Activated CD4-positive, alpha-beta T cell treated with anti-CD3 and anti-CD28 coated beads, Interleukin-2, amount 10 ng/mL, durations not matched to agents 7 days and 5 days (primary cell): ENCODE results near the gene NMNAT1. TPM values are rescaled to one million over a fixed set of nuclear protein-coding genes. Genes with fewer than 3 reads are reported as not detected.
A peak's percentile ranks its signal among the peaks of the same experiment; 100 is the strongest.
"Not testable (repeated sequence)": the region's sequence is repeated elsewhere in the genome, so short reads cannot be mapped to it uniquely, and the experiment has no call there.

Experiments
- CTCF ChIA-PET: fragments of 350-600 bp; sonication (Branson Sonifier 250); formaldehyde crosslinking; loops from one replicate; lab custom pipeline; 2021; ENCODE audit warnings: antibody characterized with exemption; lab: Charles Lee
- POLR2A ChIA-PET: fragments of 350-600 bp; sonication (Branson Sonifier 250); formaldehyde crosslinking; loops from one replicate; lab custom pipeline; 2021; ENCODE audit warnings: antibody characterized with exemption; lab: Charles Lee
- DNase-seq: peaks from one replicate; pipeline ENCODE4 v3.0.0-alpha.2; 2020
- H3K27ac Mint-ChIP-seq: one replicate; pipeline ENCODE4 v1.8.0; 2021; ENCODE audit warnings: mild to moderate bottlenecking, moderate library complexity, mixed read lengths
- H3K27me3 Mint-ChIP-seq: one replicate; pipeline ENCODE4 v1.8.0; 2021; ENCODE audit warnings: mixed read lengths
- H3K36me3 Mint-ChIP-seq: one replicate; pipeline ENCODE4 v1.8.0; 2021; ENCODE audit warnings: low read depth, mixed read lengths
- H3K4me1 Mint-ChIP-seq: one replicate; pipeline ENCODE4 v1.8.0; 2021; ENCODE audit warnings: mixed read lengths
- H3K4me3 Mint-ChIP-seq: one replicate; pipeline ENCODE4 v1.8.0; 2021; ENCODE audit warnings: mild to moderate bottlenecking, moderate library complexity, mixed read lengths
- H3K9me3 Mint-ChIP-seq: one replicate; pipeline ENCODE4 v1.8.0; 2021; ENCODE audit warnings: mixed read lengths
- total RNA-seq, 2 experiments: library from RNA; stranded (reverse); gene quantifications; one replicate each; pipeline ENCODE4 v1.2.3, GENCODE V29; 2021

Gene NMNAT1
- total RNA-seq, 2 experiments from 2014 or later: 6.3 to 7.9 TPM

DNA sequence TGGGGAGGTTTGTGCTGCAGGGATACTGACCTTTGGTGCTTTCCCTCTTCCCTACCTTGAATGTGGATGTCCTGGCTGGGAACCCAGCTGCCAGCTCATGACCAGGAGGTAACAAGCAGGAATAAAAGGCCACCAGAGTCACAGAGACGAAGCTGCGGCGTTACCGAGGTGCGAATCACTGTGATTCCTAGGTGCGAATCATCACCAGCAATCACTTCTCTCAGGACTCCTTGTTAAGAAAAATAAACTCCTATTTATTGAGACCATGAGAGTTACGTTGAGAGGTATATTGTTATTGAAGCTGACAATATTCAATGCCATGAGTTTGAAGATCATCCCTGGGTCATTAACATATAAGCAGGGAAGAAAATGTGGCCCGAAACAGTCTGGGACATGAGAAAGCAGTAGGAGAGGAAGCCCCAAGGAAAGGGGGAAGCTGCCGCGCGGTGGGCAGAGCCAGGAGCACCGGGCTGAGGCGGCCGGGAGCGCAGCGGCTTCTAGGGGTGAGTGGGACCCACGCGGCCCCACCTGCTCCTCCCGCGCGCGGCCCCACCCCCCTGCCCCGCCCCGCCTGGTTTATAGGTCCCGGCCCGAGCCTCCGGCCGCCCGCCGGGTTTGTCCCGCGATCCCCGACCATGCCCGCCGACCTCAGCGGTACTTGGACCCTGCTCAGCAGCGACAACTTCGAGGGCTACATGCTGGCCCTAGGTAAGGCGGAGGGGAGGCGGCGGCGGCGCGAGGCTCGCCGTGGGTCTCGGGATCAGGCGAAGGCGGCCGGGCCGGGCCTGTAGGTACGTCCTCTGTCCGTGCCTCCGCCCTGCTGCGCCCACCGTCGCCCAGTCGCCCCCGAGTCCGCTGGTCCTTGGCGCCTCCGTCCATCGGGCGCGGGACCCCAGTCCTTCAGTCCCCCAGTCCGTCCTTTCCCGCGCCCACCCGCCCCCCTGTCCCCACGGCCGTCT is 53.6 kb downstream of the NMNAT1 start, which contains the start of gene RBP7:
Gene RBP7, plus strand, starts transcription at position 605 of the 959 bp plus-strand sequence. Its CDS starts 31 bp downstream, at position 636.
- Mint-ChIP-seq H3K27ac (no peak within 1 kb of the TSS), H3K27me3 (peaks cover 33% of the 10 kb centered on the region), H3K9me3 (no peaks in the 10 kb centered on the region), H3K4me3 (peak within 1 kb of the TSS; percentile 71), H3K36me3 (no peaks in the 10 kb centered on the region), H3K4me1 (peaks cover 8% of the 10 kb centered on the region)
- CTCF ChIA-PET: no interaction called here
- no peak for DNase-seq
- POLR2A ChIA-PET: no interaction called here

DNA sequence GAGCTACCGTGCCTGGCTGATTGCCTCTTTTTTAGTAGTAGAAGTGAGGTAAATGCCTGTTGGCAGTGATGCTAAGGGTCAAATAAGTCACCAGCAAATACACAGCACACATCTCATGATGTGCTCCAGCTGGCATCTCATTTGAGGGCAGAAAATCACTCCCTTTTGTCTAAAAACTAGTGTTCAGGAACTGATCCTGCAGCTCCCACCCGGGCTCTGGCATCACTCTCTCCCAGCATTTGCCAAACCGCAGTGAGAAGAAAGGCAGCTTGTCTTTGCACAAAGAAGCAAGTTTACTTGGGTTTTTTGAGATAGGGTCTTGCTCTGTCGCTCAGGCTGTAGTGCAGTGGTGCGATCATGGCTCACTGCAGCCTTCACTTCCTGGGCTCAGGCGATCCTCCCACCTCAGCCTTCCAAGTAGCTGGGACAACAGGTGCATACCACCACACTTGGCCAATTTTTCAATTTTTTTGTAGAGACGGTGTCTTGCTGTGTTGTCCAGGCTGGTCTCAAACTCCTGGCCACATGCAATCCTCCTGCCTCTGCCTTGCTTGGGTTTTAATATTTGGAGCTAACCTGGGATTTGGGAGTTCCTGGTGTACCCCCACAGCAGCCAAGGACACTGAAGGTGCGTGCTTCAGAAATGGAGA is 57.9 kb downstream of the NMNAT1 start:
- Mint-ChIP-seq H3K27me3 (peaks cover 26% of the 10 kb centered on the region), H3K4me3 (no peak overlapping the region), H3K9me3 (no peaks in the 10 kb centered on the region), H3K36me3 (no peaks in the 10 kb centered on the region), H3K27ac (no peak overlapping the region), H3K4me1 (peaks cover 8% of the 10 kb centered on the region)
- no peak for DNase-seq
- POLR2A ChIA-PET: interaction anchor here (0.6 kb wide), 1 partner anchor 9 kb away, joined by 4 read pairs; no protein-coding TSS in a partner anchor
- CTCF ChIA-PET: interaction anchor here (0.6 to 1.3 kb wide), 3 partner anchors 8 to 227 kb away, joined by 3 read pairs; no protein-coding TSS in a partner anchor

DNA sequence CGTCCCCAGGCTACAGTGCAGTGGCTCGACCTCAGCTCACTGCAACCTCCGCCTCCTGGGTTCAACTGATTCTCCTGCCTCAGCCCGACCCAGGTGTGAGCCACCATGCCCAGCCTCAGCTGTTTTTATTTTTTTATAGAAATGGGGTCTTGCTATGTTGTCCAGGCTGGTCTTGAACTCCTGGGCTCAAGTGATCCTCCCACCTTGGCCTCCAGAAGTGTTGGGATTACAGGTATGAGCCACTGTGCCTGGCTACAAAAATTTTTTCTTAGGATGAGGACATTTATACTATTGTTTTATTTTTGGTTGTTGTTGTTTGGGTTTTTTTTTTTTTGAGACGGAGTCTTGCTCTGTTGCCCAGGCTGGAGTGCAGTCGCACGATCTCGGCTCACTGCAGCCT is 62.0 kb downstream of the NMNAT1 start:
- DNase-seq, H3K27ac Mint-ChIP-seq, POLR2A ChIA-PET, H3K4me3 Mint-ChIP-seq, H3K9me3 Mint-ChIP-seq, H3K27me3 Mint-ChIP-seq, H3K36me3 Mint-ChIP-seq, H3K4me1 Mint-ChIP-seq: not testable (repeated sequence)
- CTCF ChIA-PET: interaction anchor here (0.9 to 1.3 kb wide), 2 partner anchors 8 to 14 kb away, joined by 3 to 4 read pairs; no protein-coding TSS in a partner anchor

DNA sequence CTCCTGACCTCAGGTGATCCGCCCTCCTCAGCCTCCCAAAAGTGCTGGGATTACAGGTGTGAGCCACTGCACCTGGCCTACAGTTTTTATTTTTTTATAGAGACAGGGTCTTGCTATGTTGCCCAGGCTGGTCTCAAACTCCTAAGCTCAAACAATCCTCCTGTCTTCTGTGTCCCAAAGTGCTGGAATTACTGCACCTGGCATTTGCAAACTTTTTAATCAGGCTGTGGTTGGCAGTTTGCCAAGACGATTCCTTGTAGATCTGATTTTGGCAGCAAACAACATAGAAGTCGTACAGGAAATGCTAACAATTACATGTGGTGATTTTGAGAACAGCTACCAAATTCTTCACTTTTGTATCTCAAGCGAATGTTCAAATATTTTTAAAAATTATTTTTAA is 63.9 kb downstream of the NMNAT1 start:
- peaks cover 3% of the 10 kb centered on the region for H3K27me3 Mint-ChIP-seq
- ChIA-PET POLR2A (no interaction called here), CTCF (no interaction called here)
- H3K4me3 Mint-ChIP-seq: no peak overlapping the region
- H3K9me3 Mint-ChIP-seq: no peaks in the 10 kb centered on the region
- no peaks in the 10 kb centered on the region for H3K36me3 Mint-ChIP-seq
- no peaks in the 10 kb centered on the region for H3K4me1 Mint-ChIP-seq
- no peak for DNase-seq
- no peak overlapping the region for H3K27ac Mint-ChIP-seq

DNA sequence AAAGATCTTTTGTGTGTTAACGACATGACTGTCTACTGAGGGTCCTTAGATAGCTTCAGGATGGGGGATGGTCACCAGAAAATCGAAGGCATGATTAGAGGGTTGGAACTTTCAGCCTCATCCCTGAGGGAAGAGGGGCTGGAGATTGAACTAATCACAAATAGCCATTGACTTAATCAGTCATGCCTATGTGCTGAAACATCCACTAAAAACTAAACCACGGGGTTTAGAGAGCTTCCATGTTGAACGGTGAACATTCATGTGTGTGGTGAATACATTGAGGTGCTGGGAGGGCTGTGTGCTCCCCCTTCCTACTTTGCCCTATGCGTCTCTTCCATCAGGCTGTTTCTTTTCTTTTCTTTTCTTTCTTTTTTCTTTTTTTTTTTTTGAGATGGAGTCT is 70.7 kb downstream of the NMNAT1 start:
- Mint-ChIP-seq H3K27me3 (peaks cover 2% of the 10 kb centered on the region), H3K36me3 (no peaks in the 10 kb centered on the region), H3K4me3 (no peak overlapping the region), H3K4me1 (peaks cover 2% of the 10 kb centered on the region), H3K27ac (no peak overlapping the region), H3K9me3 (no peaks in the 10 kb centered on the region)
- ChIA-PET CTCF (interaction anchor here (0.6 to 1.0 kb wide), 2 partner anchors 9 to 11 kb away, joined by 3 to 4 read pairs; no protein-coding TSS in a partner anchor), POLR2A (no interaction called here)
- DNase-seq: no peak

DNA sequence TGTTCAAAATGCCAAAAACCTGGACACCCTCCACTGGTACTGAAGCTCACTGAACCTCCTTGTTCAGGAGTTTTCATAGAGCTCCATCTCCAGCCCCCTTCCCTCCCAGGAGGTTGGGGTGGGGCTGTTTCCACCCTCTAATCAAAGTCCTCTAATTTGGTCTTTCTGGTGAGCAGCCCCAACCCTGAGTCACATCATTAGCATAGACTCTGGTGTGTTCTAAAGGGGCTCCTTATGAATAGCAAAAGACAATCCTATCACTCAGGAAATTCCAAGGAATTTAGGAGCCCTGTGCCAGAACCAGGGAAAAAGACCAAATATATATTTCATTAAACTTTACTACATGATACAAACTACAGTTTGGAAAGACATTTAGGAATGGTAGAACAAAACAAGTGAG is 76.3 kb downstream of the NMNAT1 start:
- Mint-ChIP-seq H3K9me3 (no peaks in the 10 kb centered on the region), H3K4me1 (peaks cover 2% of the 10 kb centered on the region), H3K4me3 (no peak overlapping the region), H3K36me3 (no peaks in the 10 kb centered on the region), H3K27ac (no peak overlapping the region), H3K27me3 (peaks cover 2% of the 10 kb centered on the region)
- POLR2A ChIA-PET: no interaction called here
- CTCF ChIA-PET: no interaction called here
- DNase-seq: no peak

DNA sequence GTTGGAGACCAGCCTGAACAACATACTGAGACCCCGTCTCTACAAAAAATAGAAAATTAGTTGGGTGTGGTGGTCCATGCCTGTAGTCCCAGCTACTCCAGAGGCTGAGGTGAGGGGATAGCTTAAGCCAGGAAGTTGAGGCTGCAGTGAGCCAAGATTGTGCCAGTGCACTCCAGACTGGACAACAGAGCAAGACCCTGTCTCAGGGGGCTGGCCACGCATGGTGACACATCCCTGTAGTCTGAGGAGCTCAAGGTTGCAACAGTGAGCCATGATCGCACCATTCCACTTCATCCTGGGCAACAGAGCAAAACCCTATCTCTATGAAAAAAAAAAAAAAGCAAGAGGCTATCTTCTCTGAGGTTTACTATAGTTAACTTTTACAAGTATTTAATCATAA is 76.8 kb downstream of the NMNAT1 start:
- Mint-ChIP-seq H3K36me3 (no peaks in the 10 kb centered on the region), H3K9me3 (no peaks in the 10 kb centered on the region), H3K4me1 (peaks cover 2% of the 10 kb centered on the region), H3K27ac (no peak overlapping the region), H3K4me3 (no peak overlapping the region), H3K27me3 (peaks cover 2% of the 10 kb centered on the region)
- POLR2A ChIA-PET: no interaction called here
- CTCF ChIA-PET: no interaction called here
- DNase-seq: no peak

GRCh38 chr1:10020678-10021077 is 77.4 kb downstream of the NMNAT1 start:
- not testable (repeated sequence) for H3K27me3 Mint-ChIP-seq, H3K4me1 Mint-ChIP-seq
- CTCF ChIA-PET: interaction anchor here (0.6 kb wide), 2 partner anchors 229 to 307 kb away, joined by 3 to 4 read pairs; no protein-coding TSS in a partner anchor

DNA sequence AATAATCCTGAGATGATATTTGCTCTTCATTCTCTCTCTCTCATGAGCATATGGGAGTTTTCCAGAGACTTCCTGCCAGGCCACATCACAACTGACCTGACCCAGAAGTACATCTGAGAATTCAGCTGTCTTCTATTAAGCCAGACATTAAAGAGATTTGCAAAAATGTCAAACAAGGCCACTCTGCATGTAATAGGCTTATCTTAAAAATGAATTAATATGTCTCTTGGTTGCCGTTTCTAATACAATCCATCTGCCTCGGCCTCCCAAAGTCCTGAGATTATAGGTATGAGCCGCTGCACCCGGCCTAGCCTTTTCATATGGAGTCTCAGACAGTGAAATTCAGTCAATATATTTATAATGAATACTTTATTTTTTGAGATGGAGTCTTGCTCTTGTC is 78.7 kb downstream of the NMNAT1 start:
- H3K27me3 Mint-ChIP-seq, H3K4me3 Mint-ChIP-seq, H3K4me1 Mint-ChIP-seq, DNase-seq, POLR2A ChIA-PET, CTCF ChIA-PET, H3K36me3 Mint-ChIP-seq, H3K27ac Mint-ChIP-seq, H3K9me3 Mint-ChIP-seq: not testable (repeated sequence)

More at GRCh38 chr1:10020678-10021077, 77.4 kb downstream of the NMNAT1 start:
- H3K36me3 Mint-ChIP-seq, H3K9me3 Mint-ChIP-seq, DNase-seq, POLR2A ChIA-PET, H3K27ac Mint-ChIP-seq, H3K4me3 Mint-ChIP-seq: not testable (repeated sequence)

DNA sequence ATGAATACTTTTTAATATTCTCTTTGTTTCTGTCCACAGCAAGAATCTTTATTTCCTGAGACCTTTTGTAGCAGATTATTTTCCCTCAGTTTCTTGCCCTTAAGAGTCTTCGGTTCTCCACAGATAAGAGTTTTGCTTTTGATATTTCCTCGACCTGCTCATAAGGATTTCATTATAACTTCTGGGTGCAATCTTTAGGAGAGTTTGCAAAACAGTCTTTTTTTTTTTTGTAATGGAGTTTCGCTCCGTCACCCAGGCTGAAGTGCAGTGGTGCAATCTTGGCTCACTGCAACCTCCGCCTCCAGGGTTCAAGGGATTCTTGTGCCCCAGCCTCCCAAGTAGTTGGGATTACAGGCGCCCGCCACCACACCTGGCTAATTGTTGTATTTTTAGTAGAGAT is 79.4 kb downstream of the NMNAT1 start:
- Mint-ChIP-seq H3K36me3 (no peaks in the 10 kb centered on the region), H3K27ac (no peak overlapping the region), H3K4me3 (no peak overlapping the region), H3K9me3 (no peaks in the 10 kb centered on the region), H3K4me1 (peaks cover 2% of the 10 kb centered on the region), H3K27me3 (no peaks in the 10 kb centered on the region)
- CTCF ChIA-PET: no interaction called here
- no peak for DNase-seq
- POLR2A ChIA-PET: no interaction called here

DNA sequence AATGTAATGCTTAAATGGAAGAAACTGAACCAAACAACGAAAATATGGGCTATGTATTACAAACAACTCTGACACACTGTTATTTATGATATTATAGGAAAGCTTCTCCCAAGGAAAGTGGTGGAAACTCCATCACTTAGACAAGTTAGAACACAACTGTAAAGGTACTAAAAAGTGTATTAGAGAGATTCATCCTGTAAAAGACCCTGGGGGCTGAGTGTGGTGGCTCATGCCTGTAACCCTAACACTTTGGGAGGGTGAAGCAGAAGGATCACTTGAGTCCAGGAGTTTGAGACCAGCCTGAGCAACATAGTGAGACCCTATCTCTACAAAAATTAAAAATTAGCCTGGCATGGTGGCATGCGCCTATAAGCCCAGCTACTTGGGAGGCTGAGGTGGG is 82.1 kb downstream of the NMNAT1 start:
- no peak for DNase-seq
- CTCF ChIA-PET: interaction anchor here (0.7 kb wide), 1 partner anchor 12 kb away, joined by 3 read pairs; no protein-coding TSS in a partner anchor
- POLR2A ChIA-PET: no interaction called here
- no peak overlapping the region for H3K4me3 Mint-ChIP-seq
- H3K4me1 Mint-ChIP-seq: no peaks in the 10 kb centered on the region
- H3K27me3 Mint-ChIP-seq: no peaks in the 10 kb centered on the region
- no peaks in the 10 kb centered on the region for H3K9me3 Mint-ChIP-seq
- no peak overlapping the region for H3K27ac Mint-ChIP-seq
- no peaks in the 10 kb centered on the region for H3K36me3 Mint-ChIP-seq

- Mint-ChIP-seq H3K27me3 (no peaks in the 10 kb centered on the region), H3K4me3 (no peak overlapping the region), H3K9me3 (no peaks in the 10 kb centered on the region), H3K4me1 (peaks cover under 1% of the 10 kb centered on the region), H3K27ac (no peak overlapping the region), H3K36me3 (no peaks in the 10 kb centered on the region)
- CTCF ChIA-PET: interaction anchor here (1.0 kb wide), 1 partner anchor 11 kb away, joined by 3 read pairs; no protein-coding TSS in a partner anchor
- no peak for DNase-seq
- POLR2A ChIA-PET: no interaction called here
These were observed 83.8 kb downstream of the NMNAT1 start for GRCh38 chr1:10027027-10027426.
